GM12874 (cell line): ENCODE data around the gene ASXL1.
A peak's percentile ranks its signal among the peaks of the same experiment; 100 is the strongest.

Source experiments
- CTCF ChIP-seq: IDR thresholded peaks from 2 replicates; pipeline ENCODE4 v1.5.1; 2011; ENCODE audit warnings: low read depth, mild to moderate bottlenecking, control low read depth, low read length, moderate library complexity; ENCODE audit not compliant: insufficient read depth

Gene ASXL1

GRCh38 chr20:32436968-32437367 lies 78.8 kb downstream of the ASXL1 start:
- no peak for TF ChIP-seq CTCF

- peak; percentile 42 for TF ChIP-seq CTCF
Measured at GRCh38 chr20:32437391-32438074, 79.4 kb downstream of the ASXL1 start.

GRCh38 chr20:32438331-32438858 lies 80.3 kb downstream of the ASXL1 start:
- no peak for TF ChIP-seq CTCF

- TF ChIP-seq CTCF, result no peak
Measured at GRCh38 chr20:32439132-32439829, 81.2 kb downstream of the ASXL1 start.

- TF ChIP-seq CTCF, result no peak
Measured at GRCh38 chr20:32440069-32440757, 82.1 kb downstream of the ASXL1 start.

GRCh38 chr20:32440758-32441078 lies 82.6 kb downstream of the ASXL1 start:
- TF ChIP-seq CTCF, result no peak

GRCh38 chr20:32441638-32442037 lies 83.5 kb downstream of the ASXL1 start:
- TF ChIP-seq CTCF, result no peak
